Glomerular endothelial cell (primary cell): ENCODE measurements around the gene BPIFB3. TPM values are rescaled to one million over a fixed set of nuclear protein-coding genes. Genes with fewer than 3 reads are reported as not detected.
"Not testable (repeated sequence)": the region's sequence is repeated elsewhere in the genome, so short reads cannot be mapped to it uniquely, and the experiment has no call there.

Experiments used
- DNase-seq: peaks from one replicate; pipeline ENCODE4 v3.0.0-alpha.2; 2011; ENCODE audit warnings: low read depth, low spot score; ENCODE audit errors: extremely low read depth
- total RNA-seq: library from RNA; depleted of rRNA; stranded (reverse); fragments of >200 nt; gene quantifications from 2 replicates; pipeline ENCODE4 v1.2.3, GENCODE V29; 2015

BPIFB3 gene
- total RNA-seq, 1 donor from 2014 or later = not detected

DNA sequence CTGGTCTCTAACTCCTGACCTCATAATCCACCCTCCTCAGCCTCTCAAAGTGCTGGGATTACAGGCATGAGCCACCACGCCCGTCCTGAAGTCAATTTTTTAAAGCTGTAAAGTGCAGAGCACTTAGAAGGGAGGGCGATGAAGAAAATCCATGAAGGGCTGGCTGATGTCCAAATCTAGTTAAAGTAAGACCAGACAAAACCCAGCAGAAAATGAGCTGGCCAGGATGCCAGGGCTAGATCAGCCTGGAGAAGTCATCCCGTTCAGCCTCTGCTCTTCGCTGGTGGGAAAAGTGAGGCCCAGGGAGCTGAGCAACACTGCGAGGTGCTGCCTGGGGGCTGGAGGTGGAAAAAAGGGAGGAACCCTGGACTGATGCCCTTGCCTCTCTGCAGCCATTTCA lies 28.8 kb downstream of the BPIFB3 start:
- no peak for DNase-seq

DNA sequence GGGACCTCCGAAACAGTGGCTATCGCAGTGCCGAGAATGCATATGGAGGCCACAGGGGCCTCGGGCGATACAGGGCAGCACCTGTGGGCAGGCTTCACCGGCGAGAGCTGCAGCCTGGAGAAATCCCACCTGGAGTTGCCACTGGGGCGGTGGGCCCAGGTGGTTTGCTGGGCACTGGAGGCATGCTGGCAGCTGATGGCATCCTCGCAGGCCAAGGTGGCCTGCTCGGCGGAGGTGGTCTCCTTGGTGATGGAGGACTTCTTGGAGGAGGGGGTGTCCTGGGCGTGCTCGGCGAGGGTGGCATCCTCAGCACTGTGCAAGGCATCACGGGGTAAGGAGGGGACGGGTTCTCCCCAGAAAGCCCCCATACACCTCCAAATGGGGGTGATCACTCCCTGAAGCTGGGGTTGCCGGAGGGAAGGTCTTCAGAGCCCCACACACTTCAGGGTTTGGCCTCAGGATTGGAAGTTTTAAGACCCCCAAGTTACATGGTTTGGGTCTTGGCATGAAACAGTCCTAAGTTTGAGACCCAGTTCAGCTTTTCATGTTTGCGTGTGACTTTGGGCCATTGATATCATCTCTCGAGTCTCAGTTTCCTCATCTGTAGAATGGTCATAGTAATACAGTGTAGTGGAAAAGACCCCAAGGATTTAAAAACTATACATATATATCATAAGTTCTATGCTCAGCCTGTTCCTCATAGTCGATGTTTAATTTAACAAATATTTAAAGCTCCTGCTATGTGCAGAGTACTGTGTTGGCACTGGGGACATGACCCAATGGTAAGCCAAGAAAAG lies 30.0 kb downstream of the BPIFB3 start:
- no peak for DNase-seq

DNA sequence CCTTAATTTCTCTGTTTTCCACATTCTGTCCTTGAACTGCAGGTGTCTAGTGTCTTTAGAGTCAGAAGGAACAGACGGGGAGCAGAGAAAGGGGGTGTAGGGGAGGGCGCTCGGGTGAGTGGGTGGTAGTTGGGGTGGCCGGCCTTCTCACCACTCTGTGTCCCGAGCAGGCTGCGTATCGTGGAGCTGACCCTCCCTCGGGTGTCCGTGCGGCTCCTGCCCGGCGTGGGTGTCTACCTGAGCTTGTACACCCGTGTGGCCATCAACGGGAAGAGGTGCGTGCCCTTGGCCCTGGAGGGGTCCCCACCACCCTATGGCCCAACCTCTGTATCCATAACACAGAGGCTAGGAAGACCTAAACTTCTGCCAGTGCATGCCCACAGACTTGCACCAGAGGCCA lies 31.0 kb downstream of the BPIFB3 start:
- DNase-seq = no peak

DNA sequence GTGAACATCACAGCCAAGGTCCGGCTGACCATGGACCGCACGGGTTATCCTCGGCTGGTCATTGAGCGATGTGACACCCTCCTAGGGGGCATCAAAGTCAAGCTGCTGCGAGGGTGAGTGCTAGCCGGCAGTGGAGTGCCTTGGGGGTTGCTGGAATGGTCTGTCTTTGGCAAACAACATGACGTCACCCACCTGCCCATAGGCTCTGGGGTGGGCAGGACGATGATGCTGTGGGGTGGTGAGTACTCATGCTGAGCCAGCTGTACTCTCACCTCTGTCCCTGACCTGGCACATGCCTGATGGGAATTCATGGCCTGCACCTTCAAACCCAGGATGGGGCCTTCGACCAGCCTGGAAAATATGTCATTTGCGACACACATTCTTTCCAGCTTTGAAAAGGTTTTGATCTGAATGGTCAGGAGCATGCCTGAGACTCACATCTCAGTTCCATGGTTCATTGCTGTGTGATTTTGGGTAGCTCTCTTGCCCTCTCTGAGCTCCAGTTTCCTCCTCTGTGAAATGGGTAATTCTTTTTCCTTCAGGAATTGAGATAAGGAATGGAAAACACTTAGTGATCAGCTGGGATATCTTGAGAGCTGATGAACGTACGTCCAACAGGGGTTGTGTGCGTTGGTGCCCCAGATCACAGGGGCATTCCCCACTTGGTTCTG lies 32.5 kb downstream of the BPIFB3 start:
- DNase-seq = no peak

DNA sequence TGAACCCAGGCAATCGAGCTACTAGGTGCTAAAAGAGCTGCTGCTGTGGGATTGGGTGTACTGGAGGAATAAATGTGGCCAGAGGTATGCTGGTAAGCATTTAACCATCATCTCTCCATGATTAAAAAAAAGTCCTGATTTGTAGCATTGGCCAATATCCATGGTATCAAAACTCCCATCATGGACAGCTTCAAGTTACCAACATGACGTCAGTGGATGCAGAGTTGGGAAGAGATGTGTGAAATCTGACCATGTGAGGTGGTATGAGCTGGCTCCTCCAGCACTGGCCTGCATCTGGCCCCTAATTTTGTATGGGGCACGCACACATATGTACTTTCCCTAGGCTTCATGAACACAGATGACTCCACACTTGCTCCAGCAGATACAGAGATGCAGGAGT lies 37.4 kb downstream of the BPIFB3 start:
- DNase-seq = no peak

DNA sequence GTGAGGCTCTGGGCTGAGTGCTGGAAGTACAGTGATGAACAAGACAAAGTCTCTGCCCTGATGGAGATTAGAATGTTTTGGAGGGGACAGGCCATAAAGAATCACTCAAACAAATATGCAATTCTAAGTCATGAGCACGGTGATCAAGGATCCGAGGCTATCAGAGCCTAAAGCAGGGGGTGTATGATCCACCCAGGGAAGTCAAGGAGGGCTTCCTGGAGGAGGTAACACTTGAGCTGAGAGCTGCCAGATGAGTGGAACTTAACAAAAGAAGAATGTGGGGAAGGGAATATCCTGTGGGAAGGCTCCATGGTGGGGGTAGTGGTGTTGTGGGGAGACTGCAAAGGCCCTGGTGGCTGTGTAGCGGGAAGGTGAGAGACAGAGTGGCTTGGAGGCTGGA lies 38.0 kb downstream of the BPIFB3 start:
- no peak for DNase-seq

DNA sequence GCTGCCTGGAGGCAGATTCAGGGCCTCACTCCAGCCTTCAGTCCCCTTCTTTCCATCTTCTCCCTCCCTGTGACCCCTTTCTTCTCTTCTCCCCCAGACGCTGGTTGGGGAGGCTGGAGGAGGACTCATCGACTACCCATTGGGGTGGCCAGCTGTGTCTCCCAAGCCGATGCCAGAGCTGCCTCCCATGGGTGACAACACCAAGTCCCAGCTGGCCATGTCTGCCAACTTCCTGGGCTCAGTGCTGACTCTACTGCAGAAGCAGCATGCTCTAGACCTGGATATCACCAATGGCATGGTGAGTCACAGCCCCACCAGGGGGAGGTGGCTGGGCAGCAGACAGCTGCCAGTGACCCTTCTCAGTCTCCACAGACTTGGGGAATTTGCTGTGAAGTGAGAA lies 38.7 kb downstream of the BPIFB3 start:
- DNase-seq = no peak

DNA sequence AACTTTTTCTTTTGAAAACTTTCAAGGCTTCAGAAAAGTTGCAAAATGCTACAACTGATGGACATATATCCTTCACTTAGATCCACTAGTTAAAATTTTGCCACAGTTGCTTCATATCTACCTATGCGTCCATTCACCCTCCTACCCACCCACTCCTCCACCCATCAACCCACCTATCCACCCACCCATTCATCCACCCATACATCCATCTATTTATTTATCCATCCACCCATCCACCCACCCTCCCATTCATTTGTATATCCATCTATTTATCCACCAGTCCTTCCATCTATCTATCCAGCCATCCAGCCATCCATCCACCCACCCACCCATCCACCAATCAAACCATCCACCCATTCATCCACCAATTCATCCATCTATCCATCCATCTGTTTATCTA lies 39.4 kb downstream of the BPIFB3 start:
- DNase-seq = no peak

DNA sequence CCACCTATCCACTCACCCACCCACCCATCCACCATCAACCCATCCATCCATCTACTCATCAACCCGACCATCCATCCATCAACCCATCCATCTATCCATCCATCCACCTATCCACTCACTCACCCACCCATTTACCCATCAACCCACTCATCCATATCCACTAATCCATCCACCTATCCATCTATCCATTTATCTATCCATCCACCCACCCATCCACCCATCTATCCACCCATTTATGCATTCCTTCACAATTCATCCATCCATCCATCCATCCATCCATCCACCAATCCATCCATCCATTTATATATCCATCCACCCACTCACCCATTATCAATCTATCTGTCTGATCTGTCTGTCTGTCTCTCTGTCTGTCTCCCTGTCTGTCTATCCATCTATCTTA lies 39.9 kb downstream of the BPIFB3 start:
- no peak for DNase-seq

DNA sequence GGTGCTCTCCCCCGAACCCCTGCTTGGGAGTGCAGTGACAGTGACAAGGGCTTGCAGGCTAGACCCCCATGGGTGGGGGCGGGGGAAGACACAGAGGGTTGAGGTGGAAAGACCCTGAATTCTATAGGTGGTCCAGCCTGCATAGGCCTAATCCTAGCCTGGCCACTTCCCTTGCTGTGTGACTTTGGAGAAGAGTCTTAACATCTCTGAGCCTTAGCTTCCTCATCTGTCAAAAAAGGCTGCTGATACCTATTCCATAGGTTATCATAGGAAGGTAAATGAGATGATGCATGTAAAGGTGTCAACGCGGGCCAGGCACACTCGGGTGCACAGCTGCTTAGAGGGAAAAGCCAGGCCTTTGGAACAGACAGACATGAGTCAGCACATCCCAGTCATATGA lies 41.5 kb downstream of the BPIFB3 start:
- no peak for DNase-seq

DNA sequence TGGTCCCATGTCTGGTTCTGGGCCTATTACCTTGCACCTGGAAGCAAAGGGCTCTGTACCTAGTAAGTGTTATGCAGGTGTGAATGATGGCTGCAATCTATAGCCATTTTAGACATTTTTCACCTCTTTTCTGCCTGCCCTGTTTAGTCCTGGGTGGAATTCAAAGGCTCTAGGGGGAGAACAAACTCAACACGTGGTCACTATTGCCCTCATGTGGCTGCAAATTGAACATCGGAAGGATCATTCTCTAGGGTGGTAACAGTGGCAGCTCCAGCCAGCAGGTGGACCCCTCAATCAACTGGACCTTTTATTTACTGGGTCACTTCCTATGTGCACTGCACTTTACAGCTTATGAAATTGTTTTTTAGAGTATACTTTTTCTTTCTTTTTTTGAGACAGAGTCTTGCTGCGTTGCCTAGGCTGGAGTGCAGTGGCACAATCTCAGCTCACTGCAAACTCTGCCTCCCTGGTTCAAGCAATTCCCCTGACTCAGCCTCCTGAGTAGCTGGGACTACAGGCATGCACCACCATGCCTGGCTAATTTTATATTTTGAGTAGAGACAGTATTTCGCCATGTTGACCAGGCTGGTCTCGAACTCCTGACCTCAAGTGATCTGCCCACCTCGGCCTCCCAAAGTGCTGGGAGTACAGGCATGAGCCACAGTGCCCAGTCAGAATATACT lies 42.3 kb downstream of the BPIFB3 start:
- DNase-seq = peak; percentile 20

DNA sequence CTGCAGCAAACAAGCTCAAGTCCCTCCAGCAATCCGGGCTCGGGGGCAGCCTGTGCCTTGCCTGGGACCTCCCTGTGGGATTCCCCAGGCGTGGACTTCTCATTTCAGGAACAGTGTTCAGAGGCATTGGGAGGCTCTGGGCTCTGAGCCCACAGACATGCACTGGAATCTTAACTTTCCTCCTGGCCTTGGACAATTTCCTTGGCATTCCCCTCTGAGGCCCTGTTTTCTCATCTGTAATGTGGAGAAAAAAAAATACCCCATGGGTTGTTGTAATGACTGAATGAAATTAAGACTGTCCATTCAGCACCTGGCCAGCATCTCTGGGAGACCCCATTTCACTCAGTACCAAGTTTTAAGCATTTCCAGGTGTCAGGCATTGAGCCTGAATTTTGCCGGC lies 43.3 kb downstream of the BPIFB3 start:
- DNase-seq = no peak

DNA sequence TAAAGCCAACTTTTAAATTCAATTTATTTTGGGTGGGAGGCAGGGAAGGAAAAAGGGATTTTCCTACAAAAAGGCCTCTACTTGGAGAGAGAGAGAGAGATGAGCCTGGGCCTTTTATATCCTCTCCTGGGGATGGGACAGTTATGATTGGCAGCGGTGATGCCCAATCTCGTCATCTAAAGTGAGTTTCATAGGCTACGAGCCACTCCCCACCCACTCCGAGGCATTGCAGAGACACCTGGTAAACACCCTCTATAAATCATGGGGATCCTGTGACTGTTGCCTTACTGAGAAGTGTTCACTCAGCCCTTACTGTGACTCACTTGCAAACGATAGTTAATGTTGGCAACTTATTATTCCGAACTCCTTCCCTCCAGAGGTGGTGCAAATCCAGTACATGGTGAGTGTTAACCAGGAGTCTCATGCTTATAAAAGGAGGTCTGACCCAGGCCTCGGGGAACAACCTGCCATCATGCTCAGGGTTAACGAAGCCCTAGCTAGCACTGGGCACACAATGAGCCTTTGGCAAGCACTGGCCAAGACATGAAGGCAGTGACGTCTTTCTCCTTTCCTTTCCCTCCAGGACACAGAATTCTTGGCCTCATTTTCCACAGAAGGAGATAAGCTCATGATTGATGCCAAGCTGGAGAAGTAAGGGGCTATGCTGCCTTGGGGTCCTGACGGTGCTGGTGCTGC lies 46.3 kb downstream of the BPIFB3 start:
- no peak for DNase-seq

DNA sequence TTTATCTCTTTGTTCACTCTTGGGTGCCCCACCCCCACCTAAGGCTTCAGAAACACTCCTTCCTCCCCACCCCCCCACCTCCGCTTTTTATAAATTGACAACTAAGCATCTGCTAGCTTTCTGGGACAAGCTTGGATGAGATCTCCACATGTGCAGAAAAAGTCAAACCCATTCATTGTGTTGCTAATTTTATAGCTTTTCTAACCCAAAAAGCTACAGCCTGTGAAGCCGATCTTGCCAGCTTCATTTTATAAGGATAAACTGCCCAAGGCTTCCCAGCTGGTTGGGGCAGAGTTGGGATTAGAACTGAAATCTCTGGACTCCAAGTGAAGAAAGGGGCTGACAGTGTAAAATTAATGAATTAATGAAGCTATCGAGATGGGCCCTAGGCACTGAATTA lies 49.9 kb downstream of the BPIFB3 start:
- DNase-seq = no peak

DNA sequence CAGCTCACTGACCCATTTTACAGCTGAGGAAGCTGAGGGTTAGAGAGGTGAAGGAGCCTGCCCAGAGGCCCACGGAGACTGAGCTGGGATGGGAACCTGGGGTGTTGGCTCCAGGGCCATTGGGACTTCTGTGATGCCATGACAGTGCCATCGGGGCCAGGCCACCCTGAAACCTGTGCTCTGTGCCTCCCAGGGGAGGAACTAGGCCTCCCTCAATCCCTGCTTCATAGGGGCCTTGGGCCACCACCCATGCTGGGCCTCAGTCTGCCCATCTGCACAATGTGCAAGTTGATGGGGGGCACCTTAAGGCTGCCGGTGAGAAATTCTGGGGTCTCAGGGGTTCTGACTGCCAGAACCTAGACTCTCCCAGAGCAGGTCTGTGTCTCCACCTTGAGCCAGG lies 50.6 kb downstream of the BPIFB3 start:
- DNase-seq = no peak

DNA sequence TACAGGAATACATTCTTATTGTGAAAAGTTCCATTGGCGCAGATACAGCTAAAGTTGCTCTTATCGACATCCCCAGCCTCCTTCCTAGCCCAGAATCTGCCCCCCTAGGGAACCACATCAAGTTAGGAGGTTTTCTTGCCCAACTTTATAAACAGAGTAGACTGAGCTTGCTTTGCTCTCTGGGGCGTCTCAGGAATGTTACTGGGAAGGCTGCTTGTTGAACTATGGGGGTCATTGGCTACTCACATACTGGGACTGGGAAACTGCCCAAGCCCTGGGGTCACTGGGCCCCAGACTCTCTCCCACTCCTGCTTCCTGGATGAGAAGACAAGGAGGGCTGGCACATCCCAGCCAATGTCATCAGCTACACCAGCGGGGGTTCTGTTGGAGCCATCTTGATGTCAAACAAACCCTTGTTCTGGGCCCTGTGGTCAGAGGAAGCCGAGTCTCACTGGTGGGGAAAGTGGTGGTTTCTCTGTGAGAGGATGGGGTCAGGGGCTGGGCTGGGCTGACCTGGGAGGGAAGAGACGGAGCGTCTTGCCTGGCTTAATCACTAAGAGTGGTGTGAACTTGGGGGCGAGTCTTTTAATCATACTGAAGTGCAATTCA lies 51.7 kb downstream of the BPIFB3 start:
- no peak for DNase-seq

DNA sequence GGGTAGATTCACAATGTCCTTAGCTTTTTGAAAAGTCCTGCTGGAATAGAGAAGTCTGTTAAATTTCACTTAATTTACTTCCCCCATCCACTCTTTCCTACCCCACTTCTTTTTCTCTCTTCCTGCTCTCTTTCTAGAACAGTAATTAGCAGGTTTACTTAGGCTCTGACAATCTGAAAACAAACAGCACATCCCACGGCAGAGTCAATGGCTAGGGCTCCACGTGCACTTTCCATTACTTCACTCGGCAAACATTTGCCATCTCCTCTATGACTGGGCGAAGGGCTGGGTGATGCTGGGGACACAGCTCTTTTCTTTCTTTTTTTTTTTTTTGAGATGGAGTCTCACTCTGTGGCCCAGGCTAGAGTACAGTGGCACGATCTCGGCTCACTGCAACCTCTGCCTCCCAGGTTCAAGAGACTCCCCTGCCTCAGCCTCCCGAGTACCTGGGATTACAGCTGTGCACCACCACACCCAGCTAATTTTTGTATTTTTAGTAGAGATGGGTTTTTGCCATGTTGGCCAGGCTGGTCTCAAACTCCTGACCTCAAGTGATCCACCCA lies 52.4 kb downstream of the BPIFB3 start:
- DNase-seq = not testable (repeated sequence)

DNA sequence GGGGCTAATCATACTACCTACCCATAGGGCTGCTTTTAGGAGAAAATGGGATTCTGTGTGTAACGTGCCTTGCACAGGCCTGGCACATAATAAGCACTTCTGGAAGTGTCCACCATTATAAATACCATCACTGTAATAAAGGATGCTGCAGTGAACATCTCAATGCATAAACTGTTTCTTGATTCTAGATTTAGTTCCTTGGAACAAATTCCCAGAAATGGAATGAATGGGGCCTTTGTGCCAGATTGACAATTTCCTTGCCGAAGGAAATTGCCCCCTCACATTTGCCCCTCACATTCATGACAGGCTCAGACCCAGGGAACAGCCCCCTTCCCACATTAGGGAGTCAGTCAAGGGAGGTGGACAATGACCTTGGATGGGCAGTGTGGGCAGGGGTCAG lies 55.0 kb downstream of the BPIFB3 start:
- no peak for DNase-seq

DNA sequence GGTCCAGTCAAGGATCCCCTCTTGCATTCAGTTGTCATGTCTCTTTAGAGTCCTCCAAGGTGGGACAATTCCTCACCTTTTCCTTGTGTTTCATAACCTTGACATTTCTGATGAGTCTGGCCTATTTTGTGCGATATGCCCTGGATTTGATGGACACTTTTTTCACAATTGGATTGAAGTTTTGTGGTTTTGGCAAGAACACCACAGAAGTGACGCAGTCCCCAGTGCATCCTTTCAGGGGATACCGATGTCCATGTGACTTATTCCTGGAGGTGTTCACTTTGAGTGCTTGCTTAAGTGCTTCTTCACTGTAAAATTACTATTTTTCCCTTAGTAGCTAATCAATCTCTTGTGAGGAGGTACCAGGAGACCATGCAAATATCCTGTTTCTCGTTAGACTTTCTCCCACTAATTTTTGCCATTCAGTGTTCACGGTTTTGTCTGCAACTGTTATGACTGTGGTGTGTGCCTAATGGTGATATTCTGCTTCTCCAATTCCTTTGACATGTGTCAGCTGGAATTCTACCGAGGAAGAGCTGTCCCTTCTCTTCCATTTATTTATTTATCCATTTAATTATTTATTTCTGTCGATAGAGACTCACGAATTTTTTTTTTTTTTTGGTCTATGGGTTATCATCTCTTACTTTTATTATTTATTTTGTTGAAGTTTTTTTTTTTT lies 56.6 kb downstream of the BPIFB3 start:
- no peak for DNase-seq

DNA sequence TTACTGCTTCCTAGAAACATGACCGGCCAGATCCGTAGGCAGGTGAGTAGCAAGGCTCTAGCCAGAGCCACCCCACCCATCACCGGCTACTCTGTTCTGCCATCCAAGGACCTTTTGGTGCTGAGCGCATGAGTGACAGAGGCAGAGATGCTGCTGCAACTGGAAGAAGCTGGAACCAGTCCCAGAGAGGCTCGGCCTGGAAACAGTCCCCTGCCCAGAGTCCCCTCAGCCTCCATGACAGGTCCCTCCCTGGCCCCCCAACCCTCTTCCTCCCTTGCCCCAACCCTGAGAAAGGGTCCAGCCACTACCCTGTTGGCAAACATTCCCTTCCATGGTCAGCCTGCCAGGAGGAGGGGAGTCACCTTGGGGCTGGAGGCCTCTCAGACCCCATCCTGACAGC lies 57.6 kb downstream of the BPIFB3 start:
- no peak for DNase-seq
